Ishikawa (cell line): ENCODE data around the gene SLC16A8.

ENCODE experiments used
- CEBPB ChIP-seq: IDR thresholded peaks from 2 replicates; pipeline ENCODE4 v1.6.1; 2012
- CREB1 ChIP-seq: IDR thresholded peaks from 2 replicates; pipeline ENCODE4 v1.6.1; 2012; ENCODE audit warnings: low read depth
- EGR1 ChIP-seq: IDR thresholded peaks from 2 replicates; pipeline ENCODE4 v1.6.1; 2012
- FOXM1 ChIP-seq: IDR thresholded peaks from 2 replicates; pipeline ENCODE4 v1.6.1; 2012; ENCODE audit warnings: low read depth, borderline replicate concordance
- NFIC ChIP-seq: IDR thresholded peaks from 2 replicates; pipeline ENCODE4 v1.6.1; 2012
- RAD21 ChIP-seq: IDR thresholded peaks from 2 replicates; pipeline ENCODE4 v1.6.1; 2012; ENCODE audit warnings: low read depth
- TAF1 ChIP-seq: IDR thresholded peaks from 2 replicates; pipeline ENCODE4 v1.6.1; 2012; ENCODE audit warnings: low read depth, mild to moderate bottlenecking
- TCF12 ChIP-seq: IDR thresholded peaks from 2 replicates; pipeline ENCODE4 v1.6.1; 2012; ENCODE audit warnings: low read depth
- TEAD4 ChIP-seq: IDR thresholded peaks from 2 replicates; pipeline ENCODE4 v1.6.1; 2012
- YY1 ChIP-seq: IDR thresholded peaks from 2 replicates; pipeline ENCODE4 v1.6.1; 2012; ENCODE audit warnings: low read depth
- ZBTB7A ChIP-seq: IDR thresholded peaks from 2 replicates; pipeline ENCODE4 v1.6.1; 2012; ENCODE audit warnings: low read depth
- TF ChIP-seq, protein P1 (sequence below): IDR thresholded peaks from 2 replicates; pipeline ENCODE4 v1.6.1; 2012
- TF ChIP-seq, protein P2 (sequence below): IDR thresholded peaks from 2 replicates; pipeline ENCODE4 v1.6.1; 2012; ENCODE audit warnings: low read depth, mild to moderate bottlenecking
- TF ChIP-seq, protein P3 (sequence below): IDR thresholded peaks from 2 replicates; pipeline ENCODE4 v1.6.1; 2012

Gene SLC16A8

DNA sequence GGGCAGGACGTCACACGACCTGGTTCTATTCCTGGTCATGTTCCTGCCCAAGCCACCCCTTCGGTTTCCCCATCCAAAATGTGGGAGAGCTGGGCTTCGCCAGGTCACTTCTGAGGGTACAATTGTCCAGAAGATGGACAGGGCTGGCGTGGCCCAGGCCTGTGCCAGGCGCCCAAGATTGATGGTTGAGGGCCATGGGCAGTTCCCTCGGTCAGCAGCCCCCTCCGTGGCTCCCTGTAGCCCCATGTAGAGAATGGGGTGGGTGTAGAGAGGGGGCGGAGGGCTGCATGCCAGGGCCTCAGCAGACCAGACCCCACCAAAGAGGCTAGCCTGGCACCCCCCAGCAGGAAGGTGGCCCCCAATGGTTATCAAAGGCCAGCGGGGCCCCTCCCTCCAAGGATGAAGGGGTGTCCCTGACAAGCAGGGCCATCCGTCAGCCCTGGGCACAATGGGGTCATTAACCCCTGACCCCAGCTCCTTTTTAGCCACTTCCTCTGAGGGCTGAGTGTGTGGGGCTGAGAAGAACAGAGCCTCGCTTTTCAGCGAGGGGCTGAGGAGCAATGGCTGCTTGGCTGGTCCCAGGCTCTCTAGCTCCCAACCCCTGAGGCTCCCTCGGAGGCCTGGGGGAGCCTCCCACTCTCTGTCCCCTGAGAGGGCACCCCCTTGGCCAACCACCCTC lies 37.8 kb downstream of the SLC16A8 start:
- no peak for TF ChIP-seq FOXM1
- TF ChIP-seq, protein P1, sequence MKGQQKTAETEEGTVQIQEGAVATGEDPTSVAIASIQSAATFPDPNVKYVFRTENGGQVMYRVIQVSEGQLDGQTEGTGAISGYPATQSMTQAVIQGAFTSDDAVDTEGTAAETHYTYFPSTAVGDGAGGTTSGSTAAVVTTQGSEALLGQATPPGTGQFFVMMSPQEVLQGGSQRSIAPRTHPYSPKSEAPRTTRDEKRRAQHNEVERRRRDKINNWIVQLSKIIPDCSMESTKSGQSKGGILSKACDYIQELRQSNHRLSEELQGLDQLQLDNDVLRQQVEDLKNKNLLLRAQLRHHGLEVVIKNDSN, result no peak
- no peak for TF ChIP-seq NFIC
- no peak for TF ChIP-seq ZBTB7A
- TF ChIP-seq TCF12, result no peak
- TF ChIP-seq, protein P2, sequence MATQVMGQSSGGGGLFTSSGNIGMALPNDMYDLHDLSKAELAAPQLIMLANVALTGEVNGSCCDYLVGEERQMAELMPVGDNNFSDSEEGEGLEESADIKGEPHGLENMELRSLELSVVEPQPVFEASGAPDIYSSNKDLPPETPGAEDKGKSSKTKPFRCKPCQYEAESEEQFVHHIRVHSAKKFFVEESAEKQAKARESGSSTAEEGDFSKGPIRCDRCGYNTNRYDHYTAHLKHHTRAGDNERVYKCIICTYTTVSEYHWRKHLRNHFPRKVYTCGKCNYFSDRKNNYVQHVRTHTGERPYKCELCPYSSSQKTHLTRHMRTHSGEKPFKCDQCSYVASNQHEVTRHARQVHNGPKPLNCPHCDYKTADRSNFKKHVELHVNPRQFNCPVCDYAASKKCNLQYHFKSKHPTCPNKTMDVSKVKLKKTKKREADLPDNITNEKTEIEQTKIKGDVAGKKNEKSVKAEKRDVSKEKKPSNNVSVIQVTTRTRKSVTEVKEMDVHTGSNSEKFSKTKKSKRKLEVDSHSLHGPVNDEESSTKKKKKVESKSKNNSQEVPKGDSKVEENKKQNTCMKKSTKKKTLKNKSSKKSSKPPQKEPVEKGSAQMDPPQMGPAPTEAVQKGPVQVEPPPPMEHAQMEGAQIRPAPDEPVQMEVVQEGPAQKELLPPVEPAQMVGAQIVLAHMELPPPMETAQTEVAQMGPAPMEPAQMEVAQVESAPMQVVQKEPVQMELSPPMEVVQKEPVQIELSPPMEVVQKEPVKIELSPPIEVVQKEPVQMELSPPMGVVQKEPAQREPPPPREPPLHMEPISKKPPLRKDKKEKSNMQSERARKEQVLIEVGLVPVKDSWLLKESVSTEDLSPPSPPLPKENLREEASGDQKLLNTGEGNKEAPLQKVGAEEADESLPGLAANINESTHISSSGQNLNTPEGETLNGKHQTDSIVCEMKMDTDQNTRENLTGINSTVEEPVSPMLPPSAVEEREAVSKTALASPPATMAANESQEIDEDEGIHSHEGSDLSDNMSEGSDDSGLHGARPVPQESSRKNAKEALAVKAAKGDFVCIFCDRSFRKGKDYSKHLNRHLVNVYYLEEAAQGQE, result no peak

DNA sequence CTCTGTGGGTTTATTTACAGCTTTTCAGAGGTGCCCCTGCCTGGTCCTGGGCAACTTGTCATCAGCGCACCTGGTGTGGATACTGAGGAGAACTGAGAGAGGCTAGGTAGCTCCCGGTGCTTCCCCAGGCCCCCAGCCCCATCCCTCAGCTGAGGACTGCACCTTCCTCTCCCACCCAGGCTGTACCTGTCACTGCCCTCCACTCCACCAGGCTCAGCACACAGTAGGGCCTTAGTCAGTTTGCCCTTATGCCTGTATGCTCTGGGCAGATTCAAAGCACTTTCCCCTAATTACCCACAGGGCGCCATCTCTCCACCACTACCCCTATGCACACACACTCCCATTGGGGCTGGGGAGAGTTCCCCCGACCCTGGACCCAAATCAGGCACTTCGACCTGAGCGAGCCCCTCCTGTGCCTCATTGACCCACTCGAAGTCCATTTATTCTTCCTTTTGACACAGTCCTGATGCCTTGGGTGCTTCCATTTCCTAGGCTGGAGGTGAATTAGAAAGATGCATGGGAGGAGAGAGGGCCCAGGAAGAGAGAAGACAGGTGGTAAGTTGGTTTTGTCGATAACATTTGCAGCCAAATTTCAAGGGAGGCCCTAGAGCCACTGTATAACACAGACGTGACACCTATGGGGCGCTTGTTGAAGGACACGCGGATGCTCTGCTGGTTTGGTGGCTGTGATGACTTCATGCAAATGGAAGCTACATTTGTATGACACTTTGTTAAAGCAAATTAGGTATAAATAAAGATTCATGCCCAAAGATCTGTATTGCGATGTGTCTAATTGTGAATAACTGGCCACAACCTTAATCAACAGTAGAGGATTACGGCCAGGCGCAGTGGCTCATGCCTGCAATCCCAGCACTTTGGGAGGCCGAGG lies 40.6 kb downstream of the SLC16A8 start:
- no peak for TF ChIP-seq CEBPB
- TF ChIP-seq EGR1, result no peak
- no peak for TF ChIP-seq TCF12
- TF ChIP-seq, protein P3, sequence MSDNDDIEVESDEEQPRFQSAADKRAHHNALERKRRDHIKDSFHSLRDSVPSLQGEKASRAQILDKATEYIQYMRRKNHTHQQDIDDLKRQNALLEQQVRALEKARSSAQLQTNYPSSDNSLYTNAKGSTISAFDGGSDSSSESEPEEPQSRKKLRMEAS, result no peak
- no peak for TF ChIP-seq TEAD4
- TF ChIP-seq YY1, result no peak
- TF ChIP-seq CREB1, result no peak
- TF ChIP-seq, protein P1, result no peak
- TF ChIP-seq, protein P2, result no peak
- no peak for TF ChIP-seq NFIC
- TF ChIP-seq FOXM1, result no peak

DNA sequence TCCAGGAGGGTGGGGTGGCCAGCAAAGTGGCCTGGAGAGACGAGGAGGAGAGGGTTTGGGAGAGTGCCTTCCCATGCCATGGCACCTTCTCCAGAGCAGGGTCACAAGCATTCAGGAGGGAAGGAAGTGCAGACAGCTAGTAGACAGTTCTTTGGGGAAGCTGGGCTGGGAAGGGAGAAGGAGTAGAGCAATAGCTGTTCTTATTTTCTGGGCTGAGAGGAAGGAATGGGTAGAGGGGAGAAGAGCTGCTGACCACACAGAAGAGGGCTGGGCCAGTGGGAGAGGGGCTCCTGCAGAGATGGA lies 41.5 kb downstream of the SLC16A8 start:
- TF ChIP-seq TAF1, result no peak
- no peak for TF ChIP-seq EGR1
- no peak for TF ChIP-seq RAD21
- TF ChIP-seq, protein P2, result no peak
- TF ChIP-seq, protein P3, result no peak
- TF ChIP-seq, protein P1, result no peak
- TF ChIP-seq TCF12, result no peak
- TF ChIP-seq CREB1, result no peak
- TF ChIP-seq NFIC, result no peak
- TF ChIP-seq FOXM1, result no peak
- no peak for TF ChIP-seq TEAD4

DNA sequence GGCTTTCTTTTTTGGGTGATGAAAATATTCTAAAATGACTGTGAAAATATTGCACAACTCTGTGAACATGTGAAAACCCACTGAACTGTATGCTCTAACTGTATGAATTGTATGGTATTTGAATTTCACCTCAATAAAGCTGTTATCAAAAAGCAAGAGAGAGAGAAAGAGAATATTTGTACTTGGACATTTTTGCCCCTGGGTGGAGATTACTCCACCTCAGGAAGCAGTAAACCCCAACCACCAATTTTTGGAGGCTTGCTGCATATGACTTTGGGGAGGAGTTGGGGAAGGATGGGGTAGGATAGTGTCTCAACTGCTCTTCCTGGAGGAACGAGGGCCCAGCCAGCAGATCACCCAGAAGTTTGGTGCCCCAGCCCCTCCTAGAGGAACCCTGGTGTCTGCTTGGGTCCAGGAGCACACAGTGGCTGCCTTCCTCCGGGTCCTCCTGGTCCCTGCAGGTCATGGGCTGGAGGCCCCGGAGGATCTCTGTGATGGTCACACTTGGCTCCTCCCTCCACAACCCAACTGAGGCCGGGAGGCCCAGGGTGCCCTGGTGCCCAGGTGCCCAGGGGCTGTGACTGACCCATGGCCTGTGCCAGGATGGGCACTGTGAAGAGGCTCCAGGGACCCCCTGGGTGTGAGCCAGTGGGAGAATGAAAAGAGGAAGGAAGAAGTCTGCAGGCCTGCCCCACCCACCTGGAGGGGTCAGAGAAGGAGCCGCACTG lies 42.1 kb downstream of the SLC16A8 start:
- TF ChIP-seq, protein P1, result no peak
